HG03045 (cell line): Measurements from ENCODE around the gene LACRT.
"Not testable (repeated sequence)": the region's sequence is repeated elsewhere in the genome, so short reads cannot be mapped to it uniquely, and the experiment has no call there.

Source experiments
- ATAC-seq: cut with Tn5 transposase; IDR thresholded peaks from one replicate; pipeline ENCODE4 v1.9.1; 2021; ENCODE audit warnings: mild to moderate bottlenecking, moderate library complexity; ENCODE audit not compliant: unreplicated experiment

Gene LACRT

GRCh38 chr12:54641089-54641488 is 6.4 kb upstream of the LACRT start:
- ATAC-seq: no peak

GRCh38 chr12:54639112-54639511 is 4.4 kb upstream of the LACRT start:
- not testable (repeated sequence) for ATAC-seq

- ATAC-seq: no peak
Measured at GRCh38 chr12:54631988-54632728, 2.5 kb downstream of the LACRT start.

GRCh38 chr12:54631551-54631950 is 3.1 kb downstream of the LACRT start:
- ATAC-seq: no peak

GRCh38 chr12:54629925-54630324 is 4.8 kb downstream of the LACRT start:
- no peak for ATAC-seq

GRCh38 chr12:54628186-54628846 is 6.4 kb downstream of the LACRT start:
- no peak for ATAC-seq

- ATAC-seq: no peak
Measured at GRCh38 chr12:54627304-54627703, 7.4 kb downstream of the LACRT start.

GRCh38 chr12:54625598-54625997 is 9.1 kb downstream of the LACRT start:
- no peak for ATAC-seq

GRCh38 chr12:54624315-54625279 is 10.1 kb downstream of the LACRT start:
- no peak for ATAC-seq

- no peak for ATAC-seq
Measured at GRCh38 chr12:54622463-54623183, 12.1 kb downstream of the LACRT start.

- no peak for ATAC-seq
Measured at GRCh38 chr12:54616933-54617680, 17.6 kb downstream of the LACRT start.

GRCh38 chr12:54612225-54612750 is 22.4 kb downstream of the LACRT start:
- ATAC-seq: no peak

- ATAC-seq: no peak
Measured at GRCh38 chr12:54611715-54612149, 23.0 kb downstream of the LACRT start.

GRCh38 chr12:54608769-54609168 is 25.9 kb downstream of the LACRT start:
- ATAC-seq: no peak

GRCh38 chr12:54608156-54608555 is 26.5 kb downstream of the LACRT start:
- no peak for ATAC-seq

- no peak for ATAC-seq
Measured at GRCh38 chr12:54606556-54606955, 28.1 kb downstream of the LACRT start.

- ATAC-seq: no peak
Measured at GRCh38 chr12:54605138-54605970, 29.3 kb downstream of the LACRT start.

GRCh38 chr12:54604436-54604835 is 30.3 kb downstream of the LACRT start:
- ATAC-seq: no peak

- no peak for ATAC-seq
Measured at GRCh38 chr12:54603872-54604271, 30.8 kb downstream of the LACRT start.
